ENCODE results near the gene ALDH3A2.

The ALDH3A2 gene

DNA sequence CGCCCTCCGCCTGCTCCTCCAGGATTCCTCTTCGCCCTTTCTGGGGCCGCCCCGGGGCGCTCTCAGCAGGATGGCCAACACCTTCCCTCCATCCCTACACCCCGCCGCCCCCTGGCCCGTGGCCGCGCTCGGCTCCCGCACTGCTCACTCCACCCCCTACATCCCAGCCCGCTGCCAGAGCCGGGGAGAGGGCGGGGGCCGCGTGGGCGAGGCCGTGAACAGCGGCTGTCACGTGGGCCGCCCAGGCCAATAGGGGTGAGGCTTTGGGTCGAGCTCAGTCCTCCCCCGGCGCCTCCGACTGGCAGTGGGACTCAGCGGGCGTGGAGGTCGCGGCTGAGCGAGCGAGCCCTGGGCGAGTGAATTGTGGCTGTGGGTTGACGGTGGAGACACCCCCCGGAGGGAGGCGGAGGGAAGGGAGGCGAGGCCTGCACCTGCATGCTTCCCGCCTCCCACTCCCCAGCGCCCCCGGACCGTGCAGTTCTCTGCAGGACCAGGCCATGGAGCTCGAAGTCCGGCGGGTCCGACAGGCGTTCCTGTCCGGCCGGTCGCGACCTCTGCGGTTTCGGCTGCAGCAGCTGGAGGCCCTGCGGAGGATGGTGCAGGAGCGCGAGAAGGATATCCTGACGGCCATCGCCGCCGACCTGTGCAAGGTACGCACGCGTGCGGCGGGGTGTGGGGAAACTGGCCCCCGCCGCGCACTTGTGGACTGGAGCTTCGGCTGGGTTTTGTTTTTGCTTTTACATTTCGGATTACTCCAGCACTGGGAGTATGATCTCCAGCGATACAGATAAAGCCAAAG, at the start of gene ALDH3A2:
Gene ALDH3A2, plus strand, starts transcription at position 277 of the 799 bp plus-strand sequence. Its CDS starts 221 bp downstream, at position 498.
- DNase-seq (ENCODE audit: low read depth): peak; percentile 95

DNA sequence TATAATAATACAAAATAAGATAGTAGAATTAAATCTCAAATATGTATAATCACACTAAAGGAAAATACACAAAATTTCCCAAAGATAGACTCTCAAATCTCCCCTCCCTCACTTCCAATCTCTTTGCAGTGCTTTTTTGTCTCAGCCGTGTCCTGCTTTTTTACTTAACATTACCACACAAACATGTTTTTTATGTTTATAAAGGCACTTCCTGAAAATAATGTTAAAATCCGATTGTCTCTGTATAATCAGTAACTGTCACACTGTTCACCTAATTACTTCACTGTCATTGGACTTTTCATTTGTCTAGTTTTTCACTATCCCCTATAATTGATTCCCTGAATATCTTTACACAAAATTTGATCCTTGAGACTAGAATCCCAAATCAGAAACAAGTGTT, 38.2 kb upstream of the ALDH3A2 start:
- DNase-seq (ENCODE audit: low read depth): no peak

DNA sequence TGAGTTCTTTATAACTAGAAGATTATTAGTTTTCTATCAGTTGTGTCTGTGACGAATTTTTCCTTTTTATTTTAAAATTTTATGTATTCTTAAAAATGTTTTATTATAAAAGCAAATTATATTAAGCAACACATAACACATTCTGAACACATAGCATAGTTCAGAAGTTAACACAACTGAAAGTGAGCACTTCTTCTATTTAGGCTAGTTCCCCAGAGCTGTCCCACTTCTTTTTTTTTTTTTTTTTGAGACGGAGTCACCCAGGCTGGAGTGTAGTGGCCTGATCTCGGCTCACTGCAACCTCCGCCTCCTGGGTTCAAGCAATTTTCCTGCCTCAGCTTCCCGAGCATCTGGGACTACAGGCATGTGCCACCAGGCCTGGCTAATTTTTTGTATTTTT, 37.7 kb upstream of the ALDH3A2 start:
- no peak for DNase-seq (ENCODE audit: low read depth)

DNA sequence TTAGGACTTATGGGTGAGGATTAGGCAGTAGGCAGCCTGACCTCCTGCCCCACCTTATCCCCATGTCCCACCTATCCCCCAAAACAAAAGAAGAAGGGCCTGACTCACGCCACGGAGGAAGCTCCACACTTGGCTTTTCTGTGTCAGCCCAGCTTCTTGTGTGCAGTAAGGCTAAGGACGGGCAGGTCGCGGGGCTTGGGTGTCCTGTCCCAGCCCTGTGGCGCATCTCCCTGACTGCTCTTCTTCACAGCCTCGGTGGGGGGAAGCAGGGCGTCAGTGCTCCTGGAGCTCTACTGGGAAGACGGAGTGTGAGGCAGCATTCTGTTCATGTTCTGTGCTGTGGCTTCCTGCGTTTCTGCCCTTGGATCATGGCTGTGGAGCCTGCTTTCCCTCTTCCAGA, 34.6 kb upstream of the ALDH3A2 start:
- no peak for DNase-seq (ENCODE audit: low read depth)

DNA sequence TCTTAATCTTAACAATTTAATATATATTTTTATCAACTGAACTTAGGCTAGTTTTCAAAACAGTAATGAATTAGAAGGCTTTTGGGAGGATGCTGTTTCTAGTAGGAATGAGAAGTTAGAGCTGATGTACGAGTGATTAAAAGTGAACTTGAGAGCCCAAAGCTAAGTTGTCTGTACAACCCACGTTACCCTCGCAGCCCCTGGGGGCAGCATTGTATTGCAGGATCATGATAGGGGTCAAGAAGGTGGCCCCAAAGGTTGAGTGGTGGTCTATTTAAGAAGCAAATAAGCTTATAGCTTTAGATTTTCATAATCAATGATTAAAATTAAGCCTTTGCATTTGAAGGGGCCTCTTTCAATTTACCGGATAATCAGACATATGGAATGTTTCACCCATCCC, 33.7 kb upstream of the ALDH3A2 start:
- no peak for DNase-seq (ENCODE audit: low read depth)

DNA sequence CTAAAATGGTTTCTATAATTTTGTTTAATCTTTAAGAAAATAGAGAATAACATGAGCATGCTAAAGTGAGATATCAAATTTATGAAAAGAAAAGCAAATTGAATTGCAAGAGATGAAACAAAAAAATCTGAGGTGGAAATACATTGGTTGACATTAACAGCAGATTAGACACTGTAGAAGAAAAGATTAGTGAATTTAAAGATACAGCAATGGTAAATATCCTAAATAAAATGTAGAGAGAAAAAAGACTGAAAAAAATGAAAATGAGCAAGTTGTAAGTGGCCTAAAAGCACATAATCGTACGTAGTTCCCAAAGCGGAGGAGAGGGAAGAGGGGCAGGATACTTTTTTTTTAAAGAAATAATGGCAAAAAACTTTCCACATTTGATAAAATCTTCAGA, 30.5 kb upstream of the ALDH3A2 start:
- no peak for DNase-seq (ENCODE audit: low read depth)

DNA sequence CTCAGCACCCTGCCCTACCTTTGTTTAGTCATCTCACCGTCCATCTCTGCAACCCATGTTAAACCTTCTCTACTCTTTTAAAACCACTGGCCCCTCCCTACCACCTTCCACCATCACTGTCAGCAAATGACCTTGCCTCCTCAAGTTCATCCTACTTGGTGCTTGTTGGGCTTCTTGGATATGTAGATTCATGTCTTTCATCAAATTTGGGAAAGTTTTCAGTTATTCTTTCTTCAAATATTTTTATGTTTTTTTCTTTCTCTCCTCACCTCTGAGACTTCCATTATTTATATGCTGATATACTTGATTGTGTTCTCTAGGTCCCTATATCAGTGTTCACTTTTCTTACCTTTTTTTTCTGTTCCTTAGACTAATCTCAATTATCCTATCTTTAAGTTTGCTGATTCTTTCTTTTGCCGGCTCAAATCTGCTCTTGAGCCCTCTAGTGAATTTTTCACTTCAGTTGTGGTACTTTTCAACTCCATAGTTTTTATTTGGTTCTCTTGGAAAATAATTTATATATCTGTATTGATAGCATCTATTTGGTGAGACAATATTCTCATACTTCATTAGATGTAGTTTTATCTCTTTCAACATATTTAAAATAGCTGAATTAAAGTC, 28.7 kb upstream of the ALDH3A2 start:
- DNase-seq (ENCODE audit: low read depth): no peak

DNA sequence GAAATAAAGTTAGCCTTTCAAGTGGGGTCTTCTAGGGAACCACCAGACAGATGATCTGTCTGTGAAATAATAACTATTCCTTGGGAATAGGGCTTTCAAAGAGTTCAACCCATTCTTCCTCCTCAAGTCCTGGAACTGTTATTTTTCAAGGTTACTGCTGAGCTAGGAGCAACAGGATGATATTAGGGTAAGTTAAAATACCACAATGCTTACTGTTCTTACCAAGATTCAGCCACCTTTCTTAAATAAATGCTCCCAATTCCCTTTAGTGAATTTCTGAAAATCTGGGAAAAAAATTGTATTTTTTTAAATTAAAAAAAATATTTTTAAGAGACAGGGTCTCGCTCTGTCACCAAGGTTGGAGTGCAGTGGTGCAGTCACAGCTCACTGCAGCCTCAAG, 26.9 kb upstream of the ALDH3A2 start:
- no peak for DNase-seq (ENCODE audit: low read depth)

DNA sequence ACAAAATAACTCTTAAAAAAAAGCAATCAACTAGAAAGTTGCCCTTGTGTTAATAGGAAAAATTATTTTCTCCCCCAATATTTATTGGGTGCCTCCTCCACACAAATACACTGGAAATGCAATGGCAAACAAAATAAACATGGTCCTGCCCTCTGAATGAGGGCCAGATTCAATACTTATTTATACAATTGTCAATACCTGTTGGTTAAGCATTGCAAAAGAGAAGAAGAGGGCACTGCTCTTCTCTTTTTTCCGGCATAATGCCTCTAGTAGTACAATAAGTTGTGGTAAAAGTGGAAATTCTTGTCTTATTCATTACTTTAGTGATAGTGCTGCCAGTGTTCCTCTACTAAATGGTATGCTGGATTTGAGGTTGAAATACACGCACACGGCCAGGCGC, 22.5 kb upstream of the ALDH3A2 start:
- DNase-seq (ENCODE audit: low read depth): no peak

DNA sequence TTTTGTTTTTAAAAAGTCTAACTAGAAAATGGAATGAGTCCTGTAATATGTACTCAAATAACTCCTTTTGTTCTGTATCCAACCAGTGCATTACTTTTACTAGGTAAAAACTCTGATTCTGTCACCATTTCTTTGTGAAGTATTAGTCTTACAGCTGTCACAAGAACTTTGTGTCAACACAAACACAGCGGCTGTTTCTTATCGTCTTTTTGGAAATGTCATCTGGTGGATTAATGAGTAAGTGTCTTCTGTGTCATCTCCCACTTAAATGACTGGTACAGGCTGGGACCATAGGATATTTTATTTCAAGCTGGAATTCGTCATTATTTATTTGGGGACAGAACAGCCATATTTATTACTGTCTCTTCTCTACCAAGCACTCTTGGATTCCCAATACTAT, 19.1 kb upstream of the ALDH3A2 start:
- DNase-seq (ENCODE audit: low read depth): no peak

DNA sequence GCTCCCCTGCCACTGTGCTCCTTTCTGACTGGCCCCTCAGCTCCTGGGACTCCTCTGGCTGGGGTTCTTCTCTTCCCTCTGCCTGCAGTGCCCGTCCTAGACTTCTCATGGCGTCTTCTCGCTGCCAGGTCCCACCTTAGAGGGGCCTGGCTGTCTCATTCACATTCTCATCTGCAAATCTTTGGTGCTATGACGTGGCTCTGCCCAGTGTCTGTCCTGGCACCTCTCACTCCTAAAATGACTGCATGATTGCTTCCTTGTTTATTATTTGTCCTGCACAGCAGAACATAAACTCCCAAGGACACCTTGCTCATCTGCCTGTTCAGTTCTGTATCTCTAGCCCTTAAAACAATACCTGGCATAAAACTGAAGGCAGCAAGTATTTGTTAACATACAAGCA, 18.5 kb upstream of the ALDH3A2 start:
- no peak for DNase-seq (ENCODE audit: low read depth)

DNA sequence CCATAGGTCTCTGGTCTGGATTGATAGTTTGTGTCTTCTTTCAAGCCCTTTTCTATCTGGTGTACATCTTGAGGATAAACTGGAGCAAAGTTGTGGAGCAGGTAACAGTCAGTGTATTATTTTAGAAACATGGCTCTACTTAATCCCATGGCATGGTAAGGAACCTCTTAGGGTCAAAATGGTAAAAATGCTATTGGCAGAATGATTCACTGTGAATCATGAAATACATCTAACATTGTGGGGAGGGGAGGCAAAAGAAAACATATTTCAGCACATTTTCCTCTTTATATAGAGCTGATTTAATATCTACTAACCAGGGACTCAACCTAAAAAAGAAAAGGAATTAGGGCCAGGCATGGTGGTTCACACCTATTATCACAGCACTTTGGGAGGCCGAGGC, 17.9 kb upstream of the ALDH3A2 start:
- no peak for DNase-seq (ENCODE audit: low read depth)

DNA sequence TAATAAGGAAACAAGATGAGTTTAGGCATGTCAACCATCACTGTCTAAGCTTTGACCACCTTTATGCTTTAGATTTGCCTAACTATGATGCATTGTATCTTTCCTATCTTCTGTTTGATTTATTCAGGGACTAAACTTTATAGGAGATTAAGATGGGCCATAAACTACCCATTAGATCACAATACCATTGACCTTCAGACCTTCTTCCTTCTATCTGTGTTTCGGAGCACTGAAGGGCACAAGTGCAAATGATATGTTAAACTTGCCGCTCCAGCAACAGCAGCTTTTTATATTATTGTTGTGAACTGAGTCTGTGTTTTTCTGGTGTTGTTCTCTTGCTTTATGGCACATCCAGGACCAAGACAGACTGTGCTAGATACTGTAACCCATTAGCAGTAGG, 16.6 kb upstream of the ALDH3A2 start:
- no peak for DNase-seq (ENCODE audit: low read depth)

DNA sequence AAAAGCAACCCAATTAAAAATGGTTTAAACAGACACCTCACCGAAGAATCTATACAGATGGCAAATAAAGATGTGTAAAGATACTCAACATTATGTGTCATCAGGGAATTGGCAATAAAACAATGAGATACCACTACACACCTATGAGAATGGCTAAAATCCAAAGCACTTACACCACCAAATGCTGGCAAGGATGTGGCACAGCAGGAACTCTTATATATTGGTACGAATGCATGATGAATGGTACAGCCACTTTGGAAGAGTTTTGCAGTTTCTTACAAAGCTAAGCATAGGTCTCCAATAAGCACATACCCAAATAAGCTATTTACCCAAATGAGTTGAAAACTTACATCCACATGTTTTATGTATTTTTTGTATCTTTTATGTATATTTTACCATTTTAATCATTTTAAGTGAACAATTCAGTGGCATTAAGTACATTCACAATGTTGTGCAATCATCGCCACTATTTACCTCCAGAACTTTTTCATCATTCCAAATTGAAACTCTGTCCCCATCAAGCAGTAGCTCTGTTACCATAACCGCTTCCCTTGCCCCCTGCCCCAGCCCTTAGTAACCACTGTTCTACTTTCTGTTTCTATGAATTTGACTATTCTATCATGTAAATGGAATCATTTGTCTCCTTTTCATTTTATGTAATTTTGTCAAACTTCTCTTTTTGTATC, 6.7 kb upstream of the ALDH3A2 start:
- DNase-seq (ENCODE audit: low read depth): no peak

DNA sequence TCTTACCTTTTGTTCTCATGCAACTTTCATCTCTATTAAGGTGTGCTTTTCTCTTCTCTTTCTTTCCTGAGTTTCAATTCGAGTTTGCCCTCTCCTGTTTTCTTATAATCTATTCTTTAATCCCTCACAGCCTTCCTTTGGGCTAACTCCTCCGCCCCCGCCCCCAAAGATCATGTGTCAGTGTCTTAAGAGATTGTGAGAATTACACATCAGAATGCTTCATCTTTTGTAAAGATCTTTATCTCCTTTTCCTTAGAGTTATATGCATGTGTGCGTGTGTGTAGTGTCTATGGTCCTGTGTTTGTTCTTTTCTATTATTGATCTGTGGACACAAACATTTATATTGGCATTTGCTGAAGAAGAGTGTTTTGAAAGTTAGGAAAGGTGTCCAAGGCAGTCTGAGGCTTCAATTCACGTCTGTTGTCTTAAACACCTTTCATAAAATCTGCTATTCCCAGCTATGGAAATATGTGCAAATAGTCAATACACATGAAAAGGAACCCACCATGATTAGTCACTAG, 6.1 kb upstream of the ALDH3A2 start:
- DNase-seq (ENCODE audit: low read depth): no peak

DNA sequence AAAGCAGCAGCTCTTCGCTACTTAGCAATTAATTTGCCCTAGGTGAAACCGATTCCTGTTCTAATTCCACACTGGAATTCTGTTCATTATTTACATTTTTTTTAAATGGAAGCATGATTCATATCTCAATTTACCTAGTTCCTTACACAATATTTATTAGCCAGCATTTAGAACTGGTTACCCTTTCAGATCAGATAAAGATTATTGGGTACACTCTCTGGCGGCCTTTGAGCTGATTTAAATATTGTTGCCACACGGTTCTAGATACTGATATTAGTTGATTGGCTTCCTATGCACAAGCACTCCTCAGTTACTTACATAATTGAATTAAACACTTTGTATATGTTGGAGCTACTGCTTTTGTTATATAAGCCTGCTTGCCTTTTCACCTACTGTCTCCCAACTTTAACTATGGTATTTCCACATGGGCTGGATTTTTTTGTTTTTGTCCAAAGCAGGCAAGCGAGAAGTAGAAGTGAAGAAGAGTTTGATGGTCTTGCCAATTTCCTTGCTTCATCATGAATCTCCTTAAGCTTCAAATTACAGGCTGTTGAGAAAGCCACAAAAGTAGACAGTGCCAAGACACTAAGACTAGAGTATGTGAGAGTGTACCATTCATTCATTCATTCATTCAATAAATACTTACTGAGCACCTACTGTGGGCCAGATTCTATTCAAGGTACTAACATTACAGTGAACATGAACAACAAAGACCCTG, 3.9 kb upstream of the ALDH3A2 start:
- DNase-seq (ENCODE audit: low read depth): no peak

DNA sequence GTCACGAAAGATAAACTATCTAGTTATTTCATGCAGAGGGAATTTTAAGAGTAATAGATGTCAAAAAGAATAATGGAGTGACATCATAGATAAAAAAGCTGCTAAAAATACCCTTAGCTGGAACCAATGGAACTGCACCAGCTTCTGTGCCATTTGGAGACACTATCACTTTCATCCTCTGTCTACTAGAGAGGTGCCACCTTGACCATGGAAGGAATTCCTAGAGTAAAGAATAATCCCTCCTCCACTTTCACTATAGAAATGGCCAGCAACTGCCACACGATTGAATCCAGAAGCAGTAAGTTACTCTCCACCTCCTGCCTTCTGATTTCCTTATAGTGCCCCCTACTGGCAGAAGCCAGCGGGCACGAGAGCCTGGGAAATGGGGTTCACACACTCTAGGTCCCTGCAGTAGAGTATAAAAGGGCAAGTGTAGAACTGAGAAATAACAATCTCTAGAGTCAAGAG, 2.8 kb upstream of the ALDH3A2 start:
- peak; percentile 8 for DNase-seq (ENCODE audit: low read depth)

DNA sequence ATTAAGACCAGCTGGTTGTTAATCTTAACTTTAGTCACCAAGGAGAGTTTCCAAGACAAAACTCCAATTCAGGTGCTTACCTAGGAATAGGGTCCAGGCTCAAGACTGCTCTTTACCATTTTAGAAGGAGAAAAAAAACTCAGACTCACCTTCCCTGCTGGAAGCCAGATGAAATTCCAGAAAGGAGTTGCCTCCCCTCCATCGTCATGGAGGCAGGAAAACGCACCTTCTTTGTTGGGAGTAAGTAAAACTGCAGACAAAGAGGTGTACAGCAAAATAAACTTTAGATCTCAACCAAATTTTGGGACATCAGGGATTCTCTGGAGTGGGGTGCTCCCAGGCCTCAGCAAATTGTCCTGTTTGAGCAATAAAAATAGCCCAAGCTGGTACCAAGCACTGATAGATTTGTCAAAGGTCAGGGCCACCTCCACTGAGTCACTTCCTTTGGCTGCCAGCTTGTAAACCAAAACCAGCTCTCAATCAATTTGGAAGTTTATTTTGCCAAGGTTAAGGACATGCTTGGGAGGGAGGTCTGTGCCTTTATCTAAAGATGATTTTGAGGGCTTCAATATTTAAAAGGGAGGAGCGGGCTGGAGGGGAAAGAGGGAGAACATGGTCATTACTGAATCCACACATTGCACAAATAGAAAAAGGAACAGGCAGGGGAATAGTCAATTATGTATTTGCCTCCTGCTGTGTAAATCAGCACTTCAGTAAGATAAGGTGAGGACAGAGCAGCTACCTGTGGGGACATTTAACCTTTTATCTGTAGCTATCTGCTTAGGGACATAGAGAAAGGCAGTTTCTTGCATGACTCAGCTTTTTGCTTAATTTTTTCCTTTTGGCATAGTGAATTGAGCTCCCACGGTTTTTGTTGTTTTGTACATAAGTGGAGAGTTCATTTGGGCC, 1.5 kb upstream of the ALDH3A2 start:
- DNase-seq (ENCODE audit: low read depth): no peak

DNA sequence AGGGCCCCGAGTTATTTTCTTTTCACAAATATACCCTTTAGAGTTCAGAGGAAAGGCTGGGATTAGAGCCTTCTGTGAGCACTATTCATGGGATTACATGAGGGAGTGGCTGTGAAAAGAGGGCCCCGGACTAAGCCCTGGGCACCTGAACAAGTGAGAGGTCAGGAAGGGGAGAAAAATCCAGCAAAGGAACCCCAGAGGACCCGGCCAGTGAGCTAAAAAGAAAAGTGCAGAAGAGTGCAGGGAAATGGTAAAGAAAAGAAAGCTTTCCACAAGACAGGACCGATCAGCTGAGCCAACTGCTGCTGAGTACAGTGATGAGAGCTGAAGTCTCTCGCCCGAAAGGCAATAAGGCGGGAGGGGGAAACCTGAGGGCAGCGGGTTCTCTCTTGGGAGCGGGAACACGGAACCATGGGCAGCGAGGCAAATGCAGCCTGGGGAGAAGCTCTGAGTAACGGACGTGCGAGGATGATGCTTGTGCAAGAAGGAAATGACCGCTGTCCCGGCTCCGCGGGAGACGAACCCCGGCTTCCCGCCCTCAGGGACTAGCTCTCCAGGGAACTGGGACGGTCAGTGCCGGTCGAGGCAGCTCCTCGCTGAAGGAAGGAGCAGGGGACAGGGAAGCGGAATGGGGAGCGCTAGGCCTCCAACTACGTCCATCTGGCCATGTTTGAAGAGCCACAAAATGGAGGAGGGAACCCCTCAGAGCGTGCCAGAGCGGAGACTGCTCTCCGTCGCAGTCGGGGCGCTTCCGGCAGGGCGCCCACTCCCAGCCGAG, 665 bp upstream of the ALDH3A2 start:
- DNase-seq (ENCODE audit: low read depth): no peak

DNA sequence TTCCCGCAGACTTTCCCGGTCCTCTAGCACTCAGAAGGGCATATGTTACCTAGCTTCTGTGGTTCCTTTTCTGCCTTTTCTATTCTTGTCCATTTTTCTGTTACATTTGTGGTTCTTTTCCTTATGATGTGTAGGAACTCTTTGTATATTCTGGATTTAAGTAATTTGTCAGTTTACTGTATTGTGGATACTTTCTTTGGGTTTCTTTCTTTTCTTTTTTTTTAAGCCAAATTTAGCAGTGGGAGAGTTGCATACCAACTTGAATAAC, 657 bp downstream of the ALDH3A2 start:
- DNase-seq (ENCODE audit: low read depth): no peak

DNA sequence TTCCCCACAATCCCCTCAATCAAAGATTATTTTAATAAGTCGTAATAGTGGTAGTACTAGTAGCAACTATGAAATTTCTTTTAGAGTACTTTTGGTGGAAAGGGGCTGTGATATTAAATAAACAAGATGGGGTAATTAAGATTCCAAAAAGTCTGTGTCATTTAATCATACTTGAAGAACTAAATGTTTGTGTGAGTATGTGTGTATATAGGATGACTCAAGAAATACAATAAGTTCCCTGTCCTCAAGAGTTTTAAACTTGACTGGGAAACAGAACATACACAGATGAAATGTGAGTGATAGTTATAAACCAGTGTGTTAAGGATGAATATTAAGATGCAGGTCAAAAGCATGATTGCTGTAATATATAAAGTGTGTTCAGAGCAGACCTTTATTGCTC, 2.3 kb downstream of the ALDH3A2 start:
- no peak for DNase-seq (ENCODE audit: low read depth)
